A549 (cell line): ENCODE results near the gene TBC1D2B. TPM values are rescaled to one million over a fixed set of nuclear protein-coding genes. Genes with fewer than 3 reads are reported as not detected.

Source experiments
- ATAC-seq, 2 experiments: fragments of 200-7000 bp in 1 of 2; fragments of >200 bp in 1 of 2; cut with Nextera tagmentation in 1 of 2; cut with Tn5 transposase in 1 of 2; 3 replicates each; pipeline versions ENCODE4 v1.8.0 to v1.9.1; 2018 to 2020; ENCODE audit warnings: mild to moderate bottlenecking in 1 of 2, moderate library complexity in 1 of 2
- CTCF ChIA-PET: fragments of 300-600 bp; sonication (Branson Sonifier 250); formaldehyde crosslinking; extraction: SDS; loops from one replicate; lab custom pipeline; 2021; ENCODE audit warnings: antibody characterized with exemption, inconsistent platforms; lab: Yijun Ruan, JAX
- POLR2A ChIA-PET: fragments of 350-600 bp; formaldehyde crosslinking; extraction: SDS; loops from one replicate; lab custom pipeline; 2021; ENCODE audit warnings: antibody characterized with exemption, inconsistent platforms; lab: Yijun Ruan, JAX
- DNase-seq, 2 experiments: peaks; one replicate each; pipeline versions ENCODE4 v3.0.0 to v3.0.0-alpha.2; 2011 to 2016; ENCODE audit warnings: low read depth in 1 of 2, low spot score in 1 of 2
- FAIRE-seq: peaks from 2 replicates; lab custom pipeline; 2011; peaks lifted over from hg19 to GRCh38; lab: Jason Lieb, UNC
- H3K27ac ChIP-seq, 2 experiments: fragments of >200 bp; sonication (Bioruptor Twin); formaldehyde crosslinking; 3 replicates each; pipeline ENCODE4 v1.5.1; 2016 to 2017
- H3K4me1 ChIP-seq: fragments of >200 bp; sonication (Bioruptor Twin); formaldehyde crosslinking; 3 replicates; pipeline ENCODE4 v1.6.1; 2016
- H3K4me2 ChIP-seq: fragments of >200 bp; sonication (Bioruptor Twin); formaldehyde crosslinking; 3 replicates; pipeline ENCODE4 v1.6.1; 2016
- H3K4me3 ChIP-seq: fragments of >200 bp; sonication (Bioruptor Twin); formaldehyde crosslinking; 3 replicates; pipeline ENCODE4 v1.5.1; 2016
- H3K9me3 ChIP-seq: fragments of >200 bp; sonication (Bioruptor Twin); formaldehyde crosslinking; 3 replicates; pipeline ENCODE4 v1.6.1; 2016
- ATOH8 ChIP-seq: fragments of 250-450 bp; sonication (Bioruptor Pico); IDR thresholded peaks from 2 replicates; pipeline ENCODE4 v1.5.0; 2020; ENCODE audit warnings: low read depth, mild to moderate bottlenecking, moderate library complexity
- CBX2 ChIP-seq: fragments of 200-600 bp; sonication (generic); IDR thresholded peaks from 2 replicates; pipeline ENCODE4 v1.6.1; 2016; ENCODE audit warnings: low read depth, mild to moderate bottlenecking, borderline replicate concordance
- CHD4 ChIP-seq: fragments of 200-600 bp; sonication (generic); IDR thresholded peaks from 2 replicates; pipeline ENCODE4 v1.6.1; 2016; ENCODE audit warnings: antibody characterized with exemption, mild to moderate bottlenecking, borderline replicate concordance
- CTCF ChIP-seq: fragments of >200 bp; sonication (Bioruptor Twin); formaldehyde crosslinking; IDR thresholded peaks from 3 replicates; pipeline ENCODE4 v1.5.1; 2016
- EHF ChIP-seq: fragments of 250-450 bp; sonication (Bioruptor Pico); IDR thresholded peaks from 2 replicates; pipeline ENCODE4 v1.5.0; 2020; ENCODE audit warnings: mild to moderate bottlenecking
- EHMT2 ChIP-seq: fragments of 200-600 bp; sonication (generic); IDR thresholded peaks from 2 replicates; pipeline ENCODE4 v1.6.1; 2016; ENCODE audit warnings: antibody characterized with exemption, low read depth, mild to moderate bottlenecking, moderate library complexity
- FOSB ChIP-seq: fragments of 250-450 bp; sonication (Bioruptor Pico); IDR thresholded peaks from 2 replicates; pipeline ENCODE4 v1.5.0; 2020; ENCODE audit warnings: mild to moderate bottlenecking, moderate library complexity
- FOSL2 ChIP-seq, 2 experiments: fragments of 450-650 bp in 1 of 2; fragments of >200 bp in 1 of 2; sonication (Bioruptor Twin) in 1 of 2; formaldehyde crosslinking; IDR thresholded peaks; 2 replicates each; pipeline versions ENCODE4 v1.5.0 to v1.6.1; 2016 to 2020; ENCODE audit warnings: mild to moderate bottlenecking in 1 of 2, moderate library complexity in 1 of 2
- GATA3 ChIP-seq: IDR thresholded peaks from 2 replicates; pipeline ENCODE4 v1.6.1; 2012; ENCODE audit warnings: borderline replicate concordance
- HDAC2 ChIP-seq: fragments of 200-600 bp; sonication (generic); IDR thresholded peaks from 2 replicates; pipeline ENCODE4 v1.6.1; 2016
- HOXB13 ChIP-seq: fragments of 250-450 bp; sonication (Bioruptor Pico); IDR thresholded peaks from 2 replicates; pipeline ENCODE4 v1.5.0; 2020; ENCODE audit warnings: low read depth, mild to moderate bottlenecking, moderate library complexity
- KDM1A ChIP-seq: fragments of 200-600 bp; sonication (generic); IDR thresholded peaks from 2 replicates; pipeline ENCODE4 v1.6.1; 2016; ENCODE audit warnings: low read depth, mild to moderate bottlenecking
- MAX ChIP-seq: IDR thresholded peaks from 2 replicates; pipeline ENCODE4 v1.6.1; 2012
- MAZ ChIP-seq: fragments of 150-350 bp; IDR thresholded peaks from 2 replicates; pipeline ENCODE4 v1.6.1; 2014; ENCODE audit warnings: antibody characterized with exemption, low read depth, low read length, borderline replicate concordance
- MYC ChIP-seq: IDR thresholded peaks from 2 replicates; pipeline ENCODE4 v1.6.1; 2012; ENCODE audit warnings: mild to moderate bottlenecking, inconsistent platforms, low read length, improper control_type of control experiment, borderline replicate concordance
- NR3C1 ChIP-seq: fragments of >200 bp; sonication (Bioruptor Twin); formaldehyde crosslinking; IDR thresholded peaks from 3 replicates; pipeline ENCODE4 v1.6.1; 2017
- PBX3 ChIP-seq: IDR thresholded peaks from 2 replicates; pipeline ENCODE4 v1.6.1; 2012
- PHF8 ChIP-seq: fragments of 200-600 bp; sonication (generic); IDR thresholded peaks from 2 replicates; pipeline ENCODE4 v1.6.1; 2016; ENCODE audit warnings: low read depth, mild to moderate bottlenecking, antibody characterized with exemption, moderate library complexity, borderline replicate concordance
- POLR2A ChIP-seq: IDR thresholded peaks from 2 replicates; pipeline ENCODE4 v1.6.1; 2012; ENCODE audit warnings: mild to moderate bottlenecking, low read length
- RAD21 ChIP-seq, 2 experiments: fragments of >200 bp in 1 of 2; sonication (Bioruptor Twin) in 1 of 2; formaldehyde crosslinking in 1 of 2; IDR thresholded peaks in 1 of 2; conservative IDR thresholded peaks in 1 of 2; 2 replicates in 1 of 2; 3 replicates in 1 of 2; pipeline ENCODE4 v1.6.1; 2012 to 2018; ENCODE audit warnings: inconsistent platforms in 1 of 2
- RCOR1 ChIP-seq: fragments of 150-350 bp; IDR thresholded peaks from 2 replicates; pipeline ENCODE4 v1.6.1; 2014; ENCODE audit warnings: antibody characterized with exemption, low read length, low read depth
- RFX5 ChIP-seq: fragments of 450-650 bp; IDR thresholded peaks from 2 replicates; pipeline ENCODE4 v1.7.1; 2014; ENCODE audit warnings: antibody characterized with exemption, mild to moderate bottlenecking, moderate library complexity
- SMC3 ChIP-seq: fragments of >200 bp; sonication (Bioruptor Twin); formaldehyde crosslinking; IDR thresholded peaks from 3 replicates; pipeline ENCODE4 v1.6.1; 2018; ENCODE audit warnings: inconsistent platforms
- TP53 ChIP-seq: fragments of 250-450 bp; sonication (Bioruptor Pico); IDR thresholded peaks from 2 replicates; pipeline ENCODE4 v1.5.0; 2021; ENCODE audit warnings: mild to moderate bottlenecking, moderate library complexity
- USF2 ChIP-seq: fragments of 450-650 bp; IDR thresholded peaks from 2 replicates; pipeline ENCODE4 v1.6.1; 2014; ENCODE audit warnings: antibody characterized with exemption
- ZSCAN20 ChIP-seq: fragments of 250-450 bp; sonication (Bioruptor Pico); IDR thresholded peaks from 2 replicates; pipeline ENCODE4 v1.8.0; 2022; ENCODE audit warnings: mild to moderate bottlenecking, moderate library complexity
- WGBS: methylation state at CpG from one replicate; pipeline ENCODE4 v1.1.6; 2017; ENCODE audit errors: missing lambda C conversion rate; 5-methylcytosine and 5-hydroxymethylcytosine counted together
- polyA plus RNA-seq, 4 experiments: library from polyadenylated mRNA; depleted of rRNA in 3 of 4; stranded (reverse); fragments of >200 nt; fragmentation: RNase III in 1 of 4; extraction: RNeasy Plus Mini Kit Qiagen cat#74134 plus additional on column Dnase treatment in 1 of 4; gene quantifications; 2 replicates in 3 of 4; 3 replicates in 1 of 4; pipeline ENCODE4 v1.2.3, GENCODE V29; 2011 to 2017

TBC1D2B gene
- polyA plus RNA-seq, 2 of the 4 experiments (the other 2 are of a cell fraction) = 13.6 to 13.9 TPM

- Histone ChIP-seq H3K27ac (no peak overlapping the region), H3K4me3 (no peak overlapping the region), H3K9me3 (no peaks in the 10 kb centered on the region), H3K4me2 (no peak overlapping the region), H3K4me1 (peaks cover 5% of the 10 kb centered on the region; the same call in 2 of the 3 replicates)
- no peak for FAIRE-seq
- POLR2A ChIA-PET = no interaction called here
- no peak for DNase-seq
- peak in 1 of 2 experiments; percentile 3; a peak in 2 of 6 replicates for ATAC-seq
- CTCF ChIA-PET = interaction anchor here (0.9 to 9.1 kb wide), 17 partner anchors 9 to 243 kb away, joined by 3 to 265 read pairs (median 10); partner anchors contain the start of gene CIB2
- no peak for TF ChIP-seq RCOR1
- 96% methylated on average over 6 of the region's 6 CpGs for WGBS
These were observed 76.6 kb downstream of the TBC1D2B start for GRCh38 chr15:78000927-78001249.

GRCh38 chr15:78000091-78000926 lies 77.2 kb downstream of the TBC1D2B start:
- FAIRE-seq (peak; percentile 92), DNase-seq (peak; percentile 86 to 92), ATAC-seq (peak; percentile 88 to 98)
- 32% methylated on average over 24 of the region's 24 CpGs for WGBS
- POLR2A ChIA-PET = no interaction called here
- H3K27ac ChIP-seq = no peak overlapping the region
- no peak overlapping the region for H3K4me3 ChIP-seq
- CTCF ChIA-PET = interaction anchor here (0.7 to 9.1 kb wide), 49 partner anchors 8 to 313 kb away, joined by 3 to 265 read pairs (median 4); partner anchors contain the start of genes CIB2, SH2D7 and TBC1D2B
- H3K4me2 ChIP-seq = 0 out of 3 replicates have a peak overlapping the region, but pooled peaks have one; percentile 3
- peak; percentile 90 for TF ChIP-seq CTCF
- no peak for TF ChIP-seq USF2
- TF ChIP-seq NR3C1 = no peak
- TF ChIP-seq FOSL2 (IDR thresholded peaks at IDR 0.05) = no peak
- no peak for TF ChIP-seq FOSL2 (CRISPR knock-in tag; IDR thresholded peaks at IDR 0.05)
- no peak for TF ChIP-seq FOSB
- TF ChIP-seq SMC3 = peak; percentile 90
- no peak for TF ChIP-seq EHMT2
- TF ChIP-seq KDM1A = no peak
- no peak for TF ChIP-seq ATOH8
- TF ChIP-seq RAD21 (conservative IDR thresholded peaks at IDR 0.05 in 1 of 2, IDR thresholded peaks at IDR 0.05 in 1 of 2) = peak; percentile 98 to 99
- no peak for TF ChIP-seq ZSCAN20 (CRISPR knock-in tag)
- no peak for TF ChIP-seq CBX2
- no peak for TF ChIP-seq MAX
- TF ChIP-seq MAZ = peak; percentile 85; the same call in 1 of the 2 replicates
- no peak for TF ChIP-seq TP53
- H3K9me3 ChIP-seq = no peaks in the 10 kb centered on the region
- peaks cover 6% of the 10 kb centered on the region for H3K4me1 ChIP-seq

GRCh38 chr15:77999486-77999885 lies 78.0 kb downstream of the TBC1D2B start:
- Histone ChIP-seq H3K9me3 (no peaks in the 10 kb centered on the region), H3K4me2 (no peak overlapping the region), H3K27ac (no peak overlapping the region), H3K4me1 (peaks cover 9% of the 10 kb centered on the region), H3K4me3 (no peak overlapping the region)
- WGBS = 73% methylated on average over 15 of the region's 15 CpGs
- ChIA-PET POLR2A (no interaction called here), CTCF (interaction anchor here (0.7 to 9.1 kb wide), 46 partner anchors 8 to 313 kb away, joined by 3 to 265 read pairs (median 4); partner anchors contain the start of genes CIB2, SH2D7 and TBC1D2B)
- DNase-seq = no peak
- no peak for ATAC-seq
- no peak for TF ChIP-seq PHF8
- no peak for TF ChIP-seq GATA3
- no peak for TF ChIP-seq CBX2
- no peak for TF ChIP-seq CHD4
- no peak for TF ChIP-seq USF2
- no peak for TF ChIP-seq SMC3
- no peak for TF ChIP-seq HDAC2
- TF ChIP-seq RFX5 = no peak
- TF ChIP-seq EHF (CRISPR knock-in tag) = no peak
- no peak for TF ChIP-seq MYC
- no peak for TF ChIP-seq POLR2A
- no peak for TF ChIP-seq HOXB13 (CRISPR knock-in tag)
- no peak for TF ChIP-seq PBX3
- no peak for FAIRE-seq
